Occipital lobe (tissue), 2 donors: Measurements from ENCODE around the gene GLRA1. TPM values are rescaled to one million over a fixed set of nuclear protein-coding genes. Genes with fewer than 3 reads are reported as not detected.
"Not testable (repeated sequence)": the region's sequence is repeated elsewhere in the genome, so short reads cannot be mapped to it uniquely, and the experiment has no call there.

Experiments
- DNase-seq: peaks from one replicate; lab custom pipeline; 2025; lab: John Stamatoyannopoulos, UW
- total RNA-seq: library from RNA; depleted of rRNA; stranded (reverse); fragments of >200 nt; gene quantifications from one replicate; pipeline ENCODE4 v1.2.3, GENCODE V29; 2014

GLRA1 gene
- total RNA-seq, 1 donor from 2014 or later = 0.16 TPM

DNA sequence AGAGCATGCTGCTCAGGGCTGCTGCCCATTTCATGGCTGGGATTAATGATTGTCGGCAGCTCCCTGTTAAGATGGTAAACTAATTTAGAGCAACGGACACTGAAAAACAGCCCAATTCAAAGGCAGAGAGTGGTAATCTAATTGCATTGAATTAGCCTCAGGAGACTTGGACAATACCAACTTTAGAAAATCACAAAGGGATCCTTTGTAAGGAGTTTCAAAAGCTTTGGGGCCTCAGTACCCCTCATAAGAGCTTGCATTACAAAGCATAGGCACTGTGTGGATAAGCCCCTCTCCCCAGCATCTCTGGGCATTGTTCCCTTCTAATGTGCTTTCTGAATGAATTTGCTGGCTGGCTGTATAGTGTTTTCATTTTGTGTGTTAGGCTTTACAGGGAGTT lies 6.7 kb downstream of the GLRA1 start:
- DNase-seq = no peak

DNA sequence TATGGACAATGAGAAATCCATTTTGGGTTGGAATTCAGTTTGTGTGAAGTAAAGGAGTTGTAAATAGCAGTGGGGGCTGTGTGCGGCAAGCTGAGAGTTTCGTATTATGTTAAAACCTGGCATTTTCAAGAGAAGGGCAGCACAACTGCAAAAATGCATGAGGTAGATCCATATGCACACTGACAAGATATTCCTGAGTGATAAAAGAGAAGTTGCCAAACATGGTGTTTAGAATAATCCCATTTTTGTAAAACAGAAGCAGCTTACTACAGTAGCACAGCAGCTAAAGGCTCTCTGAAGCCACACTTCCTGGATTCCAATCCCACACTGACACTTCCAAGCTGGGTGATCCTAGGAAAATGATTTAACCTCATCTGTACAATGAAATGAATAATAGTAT lies 11.2 kb downstream of the GLRA1 start:
- no peak for DNase-seq

DNA sequence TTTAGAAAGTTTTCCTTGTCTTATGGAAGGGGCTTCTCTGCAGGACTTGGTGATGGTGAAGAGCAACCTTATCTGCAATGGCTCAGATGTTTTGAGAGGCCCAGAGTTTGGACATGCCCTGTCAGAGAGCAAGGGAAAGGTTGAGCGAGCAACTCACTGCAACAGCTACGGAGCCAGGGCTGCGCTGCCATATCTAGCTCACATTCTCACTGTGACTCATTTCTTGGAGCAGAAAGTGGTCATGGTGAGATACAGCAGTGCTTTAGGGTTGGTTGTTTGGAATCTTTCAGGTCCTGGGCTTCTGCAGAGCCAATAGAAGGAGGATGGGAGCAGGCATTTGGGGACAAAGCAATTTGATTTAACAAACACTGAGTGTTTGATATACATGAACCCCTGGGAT lies 12.3 kb downstream of the GLRA1 start:
- no peak for DNase-seq

DNA sequence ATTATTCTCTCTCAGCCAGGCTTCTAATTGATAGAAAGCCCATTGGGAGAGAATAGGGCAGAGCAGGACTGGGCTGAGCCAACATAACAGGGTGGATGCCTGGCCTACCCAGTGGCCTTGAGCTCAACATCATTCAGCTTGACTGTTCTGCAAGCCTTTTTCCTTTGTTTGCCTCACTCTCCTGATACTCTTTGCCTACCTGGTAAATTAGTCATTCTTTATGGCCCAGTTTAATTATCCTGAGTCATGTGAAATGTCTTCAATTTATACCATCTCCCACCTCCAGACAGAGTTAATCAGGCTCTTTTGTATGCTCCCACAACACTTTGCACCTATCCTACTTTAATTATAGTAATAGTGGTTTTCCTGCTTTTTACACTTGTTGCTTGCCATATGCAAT lies 13.6 kb downstream of the GLRA1 start:
- no peak for DNase-seq

DNA sequence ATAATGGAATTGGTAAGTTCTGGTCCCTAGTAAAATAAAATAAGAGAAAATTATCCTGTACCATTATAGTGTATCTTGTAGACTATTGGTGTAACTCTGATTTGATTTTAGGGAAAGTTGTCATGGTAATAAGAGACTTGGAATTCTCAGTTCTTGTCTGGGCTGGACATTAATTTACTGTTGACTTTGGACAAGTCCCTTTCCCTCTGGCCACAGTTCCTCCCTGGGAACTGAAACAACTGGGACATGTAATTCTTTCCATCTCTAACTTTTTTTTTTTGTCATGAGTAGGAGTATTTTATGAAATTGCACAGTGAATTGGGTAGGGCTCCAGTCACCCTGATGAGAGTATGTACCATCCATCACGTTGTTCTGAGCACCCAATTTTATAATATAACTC lies 15.0 kb downstream of the GLRA1 start:
- DNase-seq = no peak

DNA sequence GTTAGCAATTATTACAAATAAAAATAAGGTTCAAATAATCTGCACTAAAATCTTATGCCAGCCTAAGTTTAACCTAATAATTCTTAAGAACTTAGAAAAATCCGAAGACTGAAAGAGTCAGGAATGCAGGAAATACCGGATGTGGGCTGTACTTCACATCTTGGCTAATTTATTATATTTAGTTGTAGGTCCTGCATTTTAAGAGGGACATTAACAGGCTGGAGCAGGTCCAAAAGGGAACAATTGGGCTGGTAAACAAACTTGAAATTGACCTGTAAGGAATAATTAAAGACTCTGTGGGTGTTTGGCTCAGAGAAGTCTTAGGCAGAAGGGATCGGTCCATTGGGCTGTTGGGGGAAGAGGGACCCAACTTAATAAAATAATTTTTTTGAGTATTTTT lies 18.4 kb downstream of the GLRA1 start:
- DNase-seq = no peak

DNA sequence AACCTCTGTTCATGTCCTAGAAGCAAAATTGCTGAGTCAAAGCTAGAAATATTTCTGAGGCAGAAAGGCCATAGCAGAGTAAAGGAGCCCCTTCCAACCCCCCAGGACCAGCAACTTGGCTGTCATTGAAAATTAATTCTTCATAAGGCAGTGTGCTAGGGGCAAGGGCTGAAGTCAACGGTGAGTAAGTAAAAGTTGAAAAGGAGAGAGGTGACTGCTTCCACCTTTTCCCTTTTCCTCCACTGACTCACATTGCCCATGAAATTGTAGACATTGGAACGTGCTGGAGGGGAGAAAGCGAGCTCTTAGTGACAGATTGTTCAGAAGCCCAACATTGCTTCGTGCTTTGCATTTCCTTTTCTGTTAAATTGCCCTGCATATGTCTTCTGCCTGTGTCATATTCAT lies 19.1 kb downstream of the GLRA1 start:
- DNase-seq = no peak

DNA sequence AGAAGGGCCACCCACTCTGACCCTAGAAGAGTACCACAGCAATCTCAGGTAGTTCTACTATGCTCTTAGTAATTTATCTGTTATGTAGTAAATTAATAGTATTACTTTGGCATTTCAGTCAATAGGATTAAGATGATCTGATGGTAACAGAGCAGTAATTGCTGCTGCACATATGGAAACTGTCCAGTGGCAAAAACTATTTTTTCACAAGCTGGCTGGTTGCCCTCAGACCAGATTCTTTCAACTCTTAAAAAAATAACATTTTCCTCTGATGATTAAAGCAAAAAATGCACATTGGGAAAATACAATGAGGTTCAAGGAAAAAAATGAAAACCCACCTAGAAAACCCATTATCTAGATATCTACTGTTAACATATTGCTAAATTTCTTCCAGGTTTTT lies 19.7 kb downstream of the GLRA1 start:
- no peak for DNase-seq

DNA sequence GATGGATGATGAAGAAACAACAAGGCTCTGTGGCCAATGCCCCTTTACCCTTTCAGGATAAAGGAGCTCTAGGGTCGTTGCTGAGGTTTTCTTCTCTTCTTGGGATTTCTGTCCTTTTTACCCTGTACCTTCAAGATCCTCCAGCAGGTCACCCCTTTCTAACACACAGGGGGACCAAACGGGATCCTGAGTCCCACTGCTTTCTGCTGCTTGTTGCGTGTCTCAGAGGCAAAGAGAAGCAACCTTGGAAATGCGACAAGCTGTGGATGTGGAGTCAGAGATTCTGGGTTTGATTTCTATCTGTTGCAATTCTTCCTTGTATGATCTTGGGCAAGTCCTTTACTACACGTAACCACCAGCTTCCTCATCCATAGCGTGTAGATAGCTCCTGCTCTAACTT lies 20.5 kb downstream of the GLRA1 start:
- DNase-seq = no peak

DNA sequence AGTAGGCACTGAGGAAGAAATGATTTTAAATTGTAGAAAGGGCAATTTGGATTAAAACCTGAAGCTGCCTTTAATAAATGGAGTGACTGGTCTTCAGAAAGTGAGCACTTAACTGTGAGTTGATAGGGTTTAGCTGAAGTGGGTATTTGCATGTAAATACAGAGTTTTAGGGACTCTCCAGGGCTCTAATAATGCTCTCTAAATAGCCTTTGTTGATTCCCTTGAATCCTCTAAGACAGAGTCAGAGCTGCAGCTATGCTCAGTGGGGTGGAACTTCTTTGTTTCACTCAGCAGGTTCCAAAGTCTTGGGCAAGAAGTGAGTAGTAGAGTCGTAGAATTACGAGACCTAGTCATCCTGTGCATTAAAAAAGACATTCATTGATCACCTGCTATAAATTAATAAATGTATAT lies 21.4 kb downstream of the GLRA1 start:
- DNase-seq = no peak

DNA sequence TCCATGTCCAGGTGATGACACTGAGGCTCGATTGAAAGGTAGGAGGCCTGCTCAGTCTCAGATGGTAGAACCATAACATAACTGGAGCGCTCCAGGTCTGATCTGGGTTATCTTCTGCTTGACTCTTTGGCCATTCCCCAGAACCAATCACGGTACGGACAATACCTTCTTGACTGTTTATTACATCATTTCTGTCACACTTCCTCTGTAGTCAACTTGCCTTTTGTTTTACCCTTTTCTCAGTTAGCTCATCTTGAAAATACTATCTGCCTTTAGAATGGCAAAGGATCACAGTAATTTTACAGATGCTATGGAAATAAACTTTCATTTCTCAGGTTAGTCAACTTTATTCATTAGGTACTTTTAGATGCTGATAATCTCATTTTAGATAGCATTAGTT lies 22.4 kb downstream of the GLRA1 start:
- DNase-seq = no peak

DNA sequence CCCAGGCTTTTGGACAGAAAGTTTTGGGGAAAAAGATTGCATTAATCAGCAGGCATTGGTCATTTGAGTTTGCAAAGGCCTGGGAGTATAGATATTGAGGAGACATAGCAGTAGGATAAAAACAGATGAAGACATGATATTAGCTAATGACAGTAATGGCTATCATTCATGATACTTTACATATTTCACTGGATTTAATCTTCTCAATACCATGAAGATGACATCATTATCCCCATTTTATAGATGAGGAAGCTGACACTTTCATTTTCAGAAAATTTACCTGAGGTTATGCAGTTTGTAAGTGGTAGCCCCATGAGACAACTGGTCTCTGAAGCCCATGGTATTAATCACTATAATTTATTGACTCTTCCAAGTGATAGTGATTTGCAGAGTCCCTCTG lies 23.0 kb downstream of the GLRA1 start:
- no peak for DNase-seq

DNA sequence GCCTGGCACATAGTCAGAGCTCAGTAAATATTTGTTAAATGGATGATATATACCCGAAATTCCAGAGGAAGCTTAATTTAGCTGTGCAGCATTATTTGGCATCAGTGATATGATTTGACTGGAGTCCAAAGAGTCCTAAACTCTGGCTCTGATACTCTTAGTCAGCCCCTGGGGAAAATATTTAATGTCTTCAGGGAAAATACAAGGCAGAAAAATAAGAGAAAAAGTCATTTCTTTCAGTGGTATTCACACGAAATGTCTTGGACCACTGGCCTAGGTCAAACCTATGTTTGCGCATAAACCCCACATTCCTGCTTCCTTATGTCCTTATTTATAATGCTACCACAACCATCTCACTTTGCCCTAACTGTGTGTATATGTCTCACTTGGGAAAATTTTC lies 23.8 kb downstream of the GLRA1 start:
- no peak for DNase-seq

DNA sequence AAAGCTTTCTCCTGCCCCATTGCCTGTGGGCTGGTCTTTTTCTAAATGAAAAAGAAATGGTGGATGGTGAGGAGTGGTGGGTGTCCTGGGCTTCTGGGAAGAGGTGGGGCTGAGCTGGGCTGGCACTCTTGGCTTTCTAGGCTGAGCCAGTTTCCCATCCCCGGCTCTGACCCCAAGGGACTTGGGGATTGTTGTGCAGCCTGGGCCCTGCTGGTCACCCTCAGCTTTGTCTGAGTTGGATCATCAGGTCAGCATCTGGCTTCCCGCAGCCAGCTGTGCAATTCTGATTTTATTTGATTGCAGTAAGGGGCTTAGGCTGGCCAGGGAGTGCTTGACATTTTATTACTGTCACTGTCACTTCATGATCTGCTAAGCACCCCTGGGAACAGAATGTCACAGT lies 25.3 kb downstream of the GLRA1 start:
- no peak for DNase-seq

DNA sequence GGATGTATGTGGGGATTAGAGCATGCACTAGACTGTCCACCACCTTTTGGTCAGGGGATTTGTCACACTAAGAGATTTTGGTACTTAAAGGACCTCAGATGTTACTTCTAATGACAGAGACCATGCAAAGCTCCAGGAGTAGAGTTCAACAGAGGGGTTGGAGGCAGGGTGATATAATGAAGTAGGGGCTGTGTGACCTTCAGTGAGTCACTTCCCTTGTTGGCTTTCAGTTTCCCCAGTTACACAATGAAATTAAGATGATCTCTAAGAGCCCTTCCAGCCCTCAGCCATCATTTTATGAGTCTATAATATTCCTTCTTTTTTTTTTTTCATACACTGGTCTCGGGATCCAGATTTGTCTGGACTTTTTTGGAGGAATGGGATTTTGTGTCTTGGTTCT lies 26.8 kb downstream of the GLRA1 start:
- DNase-seq = no peak

DNA sequence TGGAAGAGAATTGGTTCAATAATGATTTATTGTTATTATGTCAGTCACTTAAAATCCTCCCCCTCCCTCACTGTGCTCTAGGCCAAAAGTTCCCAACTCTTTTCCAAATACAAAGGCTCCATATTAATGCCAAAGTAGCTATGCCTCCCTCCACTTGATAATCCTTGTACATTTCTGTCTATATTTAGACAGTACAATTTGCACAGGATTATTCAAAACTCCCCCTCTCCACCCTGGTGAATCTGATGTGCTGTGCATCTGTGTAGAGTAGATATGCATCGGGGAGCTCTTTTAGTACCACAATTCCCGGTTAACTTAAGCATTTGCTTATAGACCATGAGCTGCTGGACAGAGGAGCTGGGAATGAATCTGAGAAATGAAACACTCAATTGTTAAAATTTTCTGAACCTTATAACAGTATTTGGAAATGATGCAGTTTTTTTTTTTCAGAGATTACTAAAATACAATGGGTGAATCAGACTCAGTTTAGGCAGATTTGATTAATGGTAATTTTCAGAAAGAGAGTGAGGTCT lies 27.6 kb downstream of the GLRA1 start:
- DNase-seq = no peak

DNA sequence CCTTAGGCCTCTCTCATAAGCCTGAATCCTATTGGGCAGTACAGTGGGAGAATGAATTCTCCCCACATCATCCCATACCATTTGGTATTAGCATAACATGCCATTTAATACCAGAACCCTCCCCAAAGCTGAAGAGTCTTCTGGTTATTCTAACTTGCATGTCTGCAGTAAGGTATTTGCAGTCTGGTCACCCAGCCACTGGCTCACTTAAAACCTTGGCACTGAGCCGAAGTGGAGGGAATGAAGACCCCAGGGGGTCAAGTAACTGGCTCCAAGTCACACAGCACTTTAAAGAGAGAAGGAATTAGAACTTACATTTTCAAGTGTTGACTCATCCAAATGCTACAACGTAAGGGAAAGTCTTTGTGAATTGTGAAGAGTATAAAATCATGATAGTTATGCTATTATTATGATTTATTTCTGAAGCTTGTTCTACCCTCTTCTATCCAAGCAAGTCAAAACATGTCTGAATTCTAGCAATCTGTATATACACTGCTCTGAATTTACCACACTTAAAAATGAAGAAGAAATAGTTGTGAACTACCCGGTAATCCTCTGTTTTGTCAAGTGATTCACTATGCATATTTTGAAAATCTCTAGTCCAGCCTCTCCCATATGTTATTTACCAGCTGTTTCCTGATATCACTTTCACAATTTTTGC lies 28.5 kb downstream of the GLRA1 start:
- DNase-seq = no peak

DNA sequence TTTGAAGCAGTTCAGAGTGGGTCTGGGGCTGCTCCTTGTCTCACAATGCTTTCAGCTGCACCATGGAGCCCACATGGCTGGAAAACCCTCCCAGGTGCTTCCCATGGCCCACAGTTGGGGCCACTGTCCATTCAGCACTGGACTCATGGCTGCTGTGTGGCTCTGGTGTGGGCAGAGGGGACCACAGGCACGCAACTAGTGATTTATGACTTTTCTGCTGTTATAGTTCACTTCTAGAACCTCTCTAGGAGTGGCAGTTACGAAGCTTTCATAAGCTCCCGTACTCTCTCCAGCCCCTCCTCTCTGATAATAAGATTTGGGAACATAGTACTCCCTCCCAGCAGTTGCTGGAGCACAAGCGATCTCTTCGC lies 29.0 kb downstream of the GLRA1 start:
- DNase-seq = no peak

DNA sequence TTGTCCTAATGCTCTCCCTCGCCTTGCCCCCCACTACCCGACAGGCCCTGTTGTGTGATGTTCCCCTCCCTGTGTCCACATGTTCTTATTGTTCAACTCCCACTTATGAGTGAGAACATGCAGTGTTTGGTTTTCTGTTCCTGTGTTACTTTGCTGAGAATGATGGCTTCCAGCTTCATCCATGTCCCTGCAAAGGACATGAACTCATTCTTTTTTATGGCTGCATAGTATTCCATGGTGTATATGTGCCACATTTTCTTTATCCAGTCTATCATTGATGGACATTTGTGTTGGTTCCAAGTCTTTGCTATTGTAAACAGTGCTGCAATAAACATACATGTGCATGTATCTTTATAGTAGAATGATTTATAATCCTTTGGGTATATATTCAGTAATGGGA lies 31.2 kb downstream of the GLRA1 start:
- DNase-seq = not testable (repeated sequence)

DNA sequence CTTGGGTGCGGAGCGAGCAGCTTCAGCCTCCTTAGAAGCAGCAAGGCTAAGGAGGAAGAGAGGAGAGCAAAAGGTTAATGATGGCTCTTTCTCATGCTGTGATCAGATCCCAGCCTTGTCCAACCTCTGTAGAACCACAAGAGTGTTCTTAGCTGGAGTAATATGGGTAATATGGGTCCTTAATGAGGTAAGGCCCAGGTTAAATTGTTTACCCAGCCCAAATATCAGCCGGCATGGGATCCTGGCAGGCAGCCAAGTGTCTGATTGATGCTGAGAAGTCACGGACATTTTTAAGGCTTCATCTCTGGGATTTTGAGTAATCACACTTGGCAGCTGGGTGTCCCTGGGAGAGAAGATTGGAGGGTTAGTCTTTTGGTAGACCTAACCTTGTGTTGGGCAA lies 32.3 kb downstream of the GLRA1 start:
- no peak for DNase-seq

DNA sequence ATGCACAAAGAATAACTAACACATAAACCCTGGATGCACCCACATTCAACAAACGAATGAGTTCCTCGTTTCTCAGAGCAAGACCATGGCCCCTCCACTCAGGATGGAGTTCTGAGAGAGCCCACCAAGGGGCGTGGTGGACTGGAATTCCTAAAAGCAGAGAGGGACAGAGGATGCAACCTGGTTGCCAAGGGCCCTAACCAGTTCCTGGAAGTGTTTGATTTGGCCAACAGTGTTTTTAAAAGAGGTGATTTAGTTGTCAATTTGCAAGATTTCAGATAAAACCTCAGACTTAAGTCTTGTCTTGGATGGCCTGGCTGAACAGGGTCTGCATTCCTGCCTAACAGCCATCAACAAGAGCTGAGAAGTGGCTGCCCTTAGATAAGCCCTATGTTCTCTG lies 34.4 kb downstream of the GLRA1 start:
- no peak for DNase-seq

DNA sequence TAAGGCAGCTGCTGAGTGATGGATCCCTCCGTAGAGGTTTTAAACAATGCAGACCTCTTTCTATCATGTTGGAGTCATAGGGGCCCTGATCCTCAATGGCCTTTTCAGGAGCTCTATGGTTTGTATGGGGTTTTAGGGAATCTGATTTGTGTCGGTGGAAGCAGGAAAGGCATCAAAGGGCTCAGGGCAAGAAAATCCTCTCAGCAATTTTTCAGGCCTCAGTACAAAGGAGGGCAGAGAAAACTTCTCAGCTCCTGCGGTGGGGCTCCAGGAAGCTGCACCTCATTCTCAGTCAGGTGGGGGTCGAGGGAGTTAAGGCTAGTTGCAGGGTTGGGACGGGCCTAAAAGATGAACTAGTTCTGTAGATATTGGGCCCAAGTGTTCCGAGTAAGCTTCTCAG lies 35.0 kb downstream of the GLRA1 start:
- DNase-seq = no peak

DNA sequence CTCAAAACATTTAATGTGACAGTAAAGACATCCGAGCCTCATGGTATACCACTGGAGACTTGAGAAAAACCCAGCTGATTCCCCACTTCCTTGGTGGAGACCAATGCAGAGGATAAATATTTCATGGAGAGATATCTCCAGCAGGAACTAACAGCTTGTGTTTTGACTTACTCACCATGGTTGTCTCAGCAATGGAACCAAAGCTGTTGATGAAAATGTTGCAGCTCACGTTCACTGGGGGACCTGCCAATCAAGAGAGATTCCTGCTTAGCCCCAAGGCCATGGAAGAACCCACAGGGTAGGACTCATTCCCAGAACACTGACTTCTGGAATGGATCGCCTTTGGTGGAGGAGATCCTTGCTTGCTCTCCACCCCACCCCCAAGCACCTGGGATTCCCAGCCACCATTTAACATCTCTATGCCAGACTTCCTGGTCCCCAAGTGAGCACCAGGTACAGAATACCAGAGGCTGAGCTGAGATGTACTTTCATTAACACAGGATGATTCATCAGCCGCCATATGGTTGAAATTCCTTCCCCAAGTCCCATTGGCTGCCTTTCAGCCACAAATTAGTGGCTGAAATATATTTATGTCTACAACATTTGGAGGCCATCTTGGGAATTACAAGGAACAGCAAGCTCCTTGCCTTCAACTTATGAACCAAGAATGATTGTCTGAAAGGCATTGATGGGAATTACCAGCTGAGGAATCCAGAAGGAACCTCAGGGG lies 37.9 kb downstream of the GLRA1 start:
- no peak for DNase-seq
